Lower leg skin (tissue), 4 donors: Measurements from ENCODE around the gene YOD1. TPM values are rescaled to one million over a fixed set of nuclear protein-coding genes. Genes with fewer than 3 reads are reported as not detected.

ENCODE experiments used
- DNase-seq, 2 donors: peaks; one replicate each; pipeline ENCODE4 v3.0.0-alpha.2; 2019; ENCODE audit warnings: low spot score in 2 of 2
- H3K4me3 ChIP-seq: fragments of 200-600 bp; sonication (generic); 2 replicates; pipeline ENCODE4 v1.5.1; 2017; ENCODE audit warnings: mild to moderate bottlenecking, low read depth; ENCODE audit not compliant: poor library complexity, severe bottlenecking
- POLR2A ChIP-seq, 2 donors: fragments of 450-650 bp; IDR thresholded peaks; one replicate each; pipeline ENCODE4 v1.6.1; 2016 to 2017; ENCODE audit warnings: antibody characterized with exemption in 2 of 2, mild to moderate bottlenecking in 1 of 2, moderate library complexity in 1 of 2
- WGBS, 2 donors: methylation state at CpG; one replicate each; pipeline ENCODE4 v1.1.5; 2018; 5-methylcytosine and 5-hydroxymethylcytosine counted together
- intact Hi-C: fragments of 100-400 bp; cut with DNase I; formaldehyde crosslinking; loops from one replicate; pipeline ENCODE4 v1.15.0; 2023; ENCODE audit warnings: low total_unique reads
- total RNA-seq, 4 donors: library from RNA; depleted of rRNA; stranded (reverse); fragments of >200 nt; gene quantifications; one replicate each; pipeline ENCODE4 v1.1.0, GENCODE V29; 2016
- TF ChIP-seq, protein P1 (sequence below), 3 donors: fragments of 450-650 bp; IDR thresholded peaks; one replicate each; pipeline ENCODE4 v1.5.1; 2016; ENCODE audit warnings: antibody characterized with exemption in 3 of 3, mild to moderate bottlenecking in 3 of 3, moderate library complexity in 2 of 3

The YOD1 gene
- total RNA-seq, 4 donors from 2014 or later = 47.5 to 91.8 (median 65.5) TPM

DNA sequence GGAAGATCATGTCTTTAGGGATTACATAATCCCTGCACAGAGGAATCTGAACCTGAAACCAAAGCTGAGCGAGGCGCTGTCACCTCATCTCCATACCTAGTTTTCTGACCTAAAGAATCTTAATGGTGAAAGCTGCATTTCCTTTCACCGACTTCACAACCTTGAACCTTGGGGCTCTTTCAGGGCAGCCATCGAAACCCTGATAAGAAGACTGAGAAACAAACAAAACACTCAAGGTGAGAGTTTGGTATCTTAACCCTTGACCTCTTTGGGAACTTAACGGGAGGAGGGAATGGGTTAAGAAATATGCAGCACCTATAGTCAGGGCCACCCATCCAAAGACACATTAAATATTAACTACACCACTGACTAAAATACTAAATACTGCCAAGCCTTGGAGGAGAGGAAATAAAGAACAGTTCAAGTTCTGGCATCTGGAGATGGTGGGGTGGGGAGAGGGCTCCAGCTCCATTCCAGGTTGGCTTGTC lies 20.4 kb downstream of the YOD1 start:
- H3K4me3 ChIP-seq = no peak overlapping the region
- intact Hi-C loops = no loop called here
- WGBS, 2 donors = 43 to 57% methylated on average over 5 of the region's 5 CpGs
- no peak for TF ChIP-seq POLR2A (IDR thresholded peaks at IDR 0.05)
- TF ChIP-seq, protein P1, sequence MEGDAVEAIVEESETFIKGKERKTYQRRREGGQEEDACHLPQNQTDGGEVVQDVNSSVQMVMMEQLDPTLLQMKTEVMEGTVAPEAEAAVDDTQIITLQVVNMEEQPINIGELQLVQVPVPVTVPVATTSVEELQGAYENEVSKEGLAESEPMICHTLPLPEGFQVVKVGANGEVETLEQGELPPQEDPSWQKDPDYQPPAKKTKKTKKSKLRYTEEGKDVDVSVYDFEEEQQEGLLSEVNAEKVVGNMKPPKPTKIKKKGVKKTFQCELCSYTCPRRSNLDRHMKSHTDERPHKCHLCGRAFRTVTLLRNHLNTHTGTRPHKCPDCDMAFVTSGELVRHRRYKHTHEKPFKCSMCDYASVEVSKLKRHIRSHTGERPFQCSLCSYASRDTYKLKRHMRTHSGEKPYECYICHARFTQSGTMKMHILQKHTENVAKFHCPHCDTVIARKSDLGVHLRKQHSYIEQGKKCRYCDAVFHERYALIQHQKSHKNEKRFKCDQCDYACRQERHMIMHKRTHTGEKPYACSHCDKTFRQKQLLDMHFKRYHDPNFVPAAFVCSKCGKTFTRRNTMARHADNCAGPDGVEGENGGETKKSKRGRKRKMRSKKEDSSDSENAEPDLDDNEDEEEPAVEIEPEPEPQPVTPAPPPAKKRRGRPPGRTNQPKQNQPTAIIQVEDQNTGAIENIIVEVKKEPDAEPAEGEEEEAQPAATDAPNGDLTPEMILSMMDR (IDR thresholded peaks at IDR 0.05) = no peak
- DNase-seq = no peak

DNA sequence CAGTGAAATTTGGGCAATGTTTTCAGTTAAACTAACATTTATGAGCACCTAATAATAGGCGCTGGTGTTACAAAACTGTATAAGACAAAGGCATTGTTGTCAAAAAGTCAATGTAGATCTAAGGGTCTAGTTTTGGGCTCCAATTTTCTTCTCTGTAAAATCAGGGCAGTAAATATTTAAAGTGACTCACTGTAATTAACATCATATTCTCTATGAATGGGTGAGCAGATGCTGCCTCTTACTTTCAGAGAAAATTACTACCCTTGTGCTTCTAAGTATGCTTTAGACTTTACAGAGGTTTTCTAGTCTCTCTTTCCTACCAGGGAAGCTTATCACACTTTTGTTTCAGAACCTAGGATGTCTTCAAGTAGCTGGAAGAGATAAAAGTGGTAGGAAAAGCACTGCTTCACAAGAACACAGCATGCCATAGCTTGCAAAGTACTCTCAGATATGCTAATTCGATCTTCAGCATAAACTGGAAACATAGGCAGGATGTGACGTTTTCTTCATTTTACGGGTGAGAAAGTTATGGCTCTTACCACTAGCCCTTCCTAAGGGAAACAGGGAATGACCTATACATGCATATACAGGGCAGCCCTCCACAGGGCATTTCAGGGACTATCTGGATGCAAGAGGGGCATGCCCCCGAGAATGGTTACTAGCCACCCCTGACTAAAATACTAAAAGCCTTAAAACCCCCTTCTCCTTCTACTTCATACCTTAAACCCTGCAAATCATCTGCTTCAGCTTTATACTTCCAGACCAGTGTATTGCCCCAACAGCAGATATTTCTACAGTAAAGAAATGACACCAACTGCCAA lies 21.1 kb downstream of the YOD1 start:
- peak in 1 of 2 donors; percentile 80 for DNase-seq
- no peak overlapping the region for H3K4me3 ChIP-seq
- no peak for TF ChIP-seq POLR2A (IDR thresholded peaks at IDR 0.05)
- TF ChIP-seq, protein P1 (IDR thresholded peaks at IDR 0.05) = no peak
- intact Hi-C loops = no loop called here
- WGBS, 2 donors = 32 to 42% methylated on average over 5 of the region's 5 CpGs

DNA sequence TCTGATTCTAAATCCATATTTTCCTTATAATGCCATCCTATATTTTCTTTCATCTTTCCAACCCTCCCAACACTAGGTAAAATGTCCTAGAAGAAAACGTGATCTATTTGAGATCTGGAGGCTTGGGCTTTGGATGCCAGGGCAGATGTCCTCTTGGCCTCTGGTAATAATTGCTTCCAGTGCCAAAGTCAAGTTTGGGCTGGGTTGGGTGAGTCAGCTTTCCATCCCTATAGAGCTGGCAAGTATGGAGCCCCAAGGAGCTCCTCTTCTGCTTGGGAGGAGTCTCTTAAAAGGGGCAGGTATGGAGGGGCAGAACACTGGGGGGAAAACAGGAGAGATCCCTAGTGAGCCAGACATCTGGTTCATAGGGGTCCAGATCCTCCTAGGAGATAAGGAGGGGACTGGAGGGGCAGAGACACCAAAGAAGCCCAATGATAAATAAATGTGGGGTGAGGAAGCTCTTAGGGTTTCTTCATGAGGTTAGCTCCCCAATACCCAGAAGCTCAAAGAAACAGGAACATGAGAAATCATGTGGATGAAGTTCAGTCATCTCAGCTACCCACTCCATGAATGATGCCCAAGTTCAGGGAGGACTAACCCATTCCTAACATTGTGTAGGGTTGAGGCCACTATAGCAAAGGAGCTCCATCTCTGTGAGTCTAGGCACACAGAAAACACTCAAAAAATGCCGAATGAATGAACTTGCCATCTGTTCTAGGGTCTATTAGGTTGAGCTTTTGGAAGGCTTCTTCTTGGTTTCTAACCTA lies 21.9 kb downstream of the YOD1 start:
- 50 to 52% methylated on average over 2 of the region's 2 CpGs for WGBS, 2 donors
- H3K4me3 ChIP-seq = no peak overlapping the region
- no peak for DNase-seq
- TF ChIP-seq, protein P1 (IDR thresholded peaks at IDR 0.05) = no peak
- no peak for TF ChIP-seq POLR2A (IDR thresholded peaks at IDR 0.05)
- intact Hi-C loops = no loop called here

DNA sequence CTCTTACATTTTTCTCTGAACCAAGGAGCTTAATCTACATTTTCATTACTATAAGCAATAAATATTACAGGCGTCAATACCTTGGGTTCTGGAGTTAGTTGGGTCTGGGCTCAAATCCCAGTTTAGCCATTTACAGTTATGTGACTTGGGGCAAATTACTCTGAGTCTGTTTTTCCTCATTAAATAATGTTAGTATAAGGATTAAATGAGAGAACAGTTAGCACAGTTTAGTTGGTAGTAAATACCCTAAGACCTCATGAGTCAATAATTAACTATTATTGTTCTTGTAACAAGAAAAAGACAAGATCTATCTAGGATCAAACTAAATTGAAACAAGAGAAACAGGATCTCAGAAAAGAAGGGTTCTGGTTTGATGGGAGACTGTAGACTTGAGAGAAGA lies 23.1 kb downstream of the YOD1 start:
- no peak for TF ChIP-seq POLR2A (IDR thresholded peaks at IDR 0.05)
- TF ChIP-seq, protein P1 (IDR thresholded peaks at IDR 0.05) = no peak
- WGBS, 2 donors = 52 to 54% methylated on average over 1 of the region's 1 CpG
- DNase-seq = no peak
- no peak overlapping the region for H3K4me3 ChIP-seq
- intact Hi-C loops = no loop called here

DNA sequence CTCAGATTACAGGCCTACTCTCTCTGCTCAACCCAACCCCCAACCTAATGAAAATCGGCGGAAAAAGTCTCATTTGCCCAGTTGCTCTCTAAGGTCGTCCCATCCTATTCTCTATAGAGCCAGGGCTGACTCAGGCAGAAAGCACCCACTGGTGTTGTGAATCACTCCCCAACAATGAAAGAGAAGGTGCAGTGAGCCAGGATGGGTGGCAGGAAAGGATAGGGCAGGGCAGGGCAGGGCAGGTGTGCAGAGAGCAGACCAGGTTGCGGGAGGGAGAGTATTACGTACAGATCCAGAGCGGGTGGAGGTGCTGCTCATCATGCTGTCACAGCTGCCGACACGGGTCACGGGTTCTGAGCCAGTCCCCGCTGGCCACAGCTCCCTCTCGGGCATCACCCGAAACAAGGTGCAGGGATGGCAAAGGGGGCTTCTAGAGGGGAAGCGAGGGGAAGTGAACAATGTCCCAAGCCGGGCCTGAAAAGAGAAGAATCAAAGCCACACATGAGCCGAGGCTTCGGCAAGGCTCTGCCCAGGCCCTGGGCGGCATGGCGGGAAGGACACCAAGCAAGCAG lies 23.7 kb downstream of the YOD1 start:
- TF ChIP-seq POLR2A (IDR thresholded peaks at IDR 0.05) = no peak
- TF ChIP-seq, protein P1 (IDR thresholded peaks at IDR 0.05) = no peak
- peak; percentile 60 to 86 for DNase-seq
- 48 to 60% methylated on average over 18 of the region's 18 CpGs for WGBS, 2 donors
- intact Hi-C loops = no loop called here
- H3K4me3 ChIP-seq = no peak overlapping the region
